GM18502 (cell line): ENCODE data around the gene SNAPC4.

Experiments used
- ATAC-seq: cut with Tn5 transposase; IDR thresholded peaks from one replicate; pipeline ENCODE4 v1.9.1; 2021; ENCODE audit warnings: mild to moderate bottlenecking; ENCODE audit not compliant: unreplicated experiment, poor library complexity

SNAPC4 gene

DNA sequence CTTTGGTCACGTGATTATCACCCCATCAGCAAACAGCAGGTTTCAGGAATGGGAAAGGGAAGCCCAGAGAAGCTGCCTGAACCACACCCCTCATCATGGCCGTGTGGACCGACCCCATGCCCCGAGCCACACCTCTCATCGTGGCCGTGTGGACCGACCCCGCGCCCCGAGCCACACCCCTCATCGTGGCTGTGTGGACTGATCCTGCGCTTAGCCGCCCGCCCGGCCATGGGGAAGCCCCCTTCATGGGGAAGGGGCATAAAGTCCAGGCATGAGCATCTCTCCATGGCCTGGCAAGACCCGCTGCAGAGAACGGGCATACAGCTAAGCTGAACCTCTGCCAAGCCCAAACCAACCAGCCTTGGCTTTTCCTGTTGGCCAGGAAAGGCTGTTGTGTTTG lies 6.4 kb downstream of the SNAPC4 start:
- ATAC-seq, result no peak

DNA sequence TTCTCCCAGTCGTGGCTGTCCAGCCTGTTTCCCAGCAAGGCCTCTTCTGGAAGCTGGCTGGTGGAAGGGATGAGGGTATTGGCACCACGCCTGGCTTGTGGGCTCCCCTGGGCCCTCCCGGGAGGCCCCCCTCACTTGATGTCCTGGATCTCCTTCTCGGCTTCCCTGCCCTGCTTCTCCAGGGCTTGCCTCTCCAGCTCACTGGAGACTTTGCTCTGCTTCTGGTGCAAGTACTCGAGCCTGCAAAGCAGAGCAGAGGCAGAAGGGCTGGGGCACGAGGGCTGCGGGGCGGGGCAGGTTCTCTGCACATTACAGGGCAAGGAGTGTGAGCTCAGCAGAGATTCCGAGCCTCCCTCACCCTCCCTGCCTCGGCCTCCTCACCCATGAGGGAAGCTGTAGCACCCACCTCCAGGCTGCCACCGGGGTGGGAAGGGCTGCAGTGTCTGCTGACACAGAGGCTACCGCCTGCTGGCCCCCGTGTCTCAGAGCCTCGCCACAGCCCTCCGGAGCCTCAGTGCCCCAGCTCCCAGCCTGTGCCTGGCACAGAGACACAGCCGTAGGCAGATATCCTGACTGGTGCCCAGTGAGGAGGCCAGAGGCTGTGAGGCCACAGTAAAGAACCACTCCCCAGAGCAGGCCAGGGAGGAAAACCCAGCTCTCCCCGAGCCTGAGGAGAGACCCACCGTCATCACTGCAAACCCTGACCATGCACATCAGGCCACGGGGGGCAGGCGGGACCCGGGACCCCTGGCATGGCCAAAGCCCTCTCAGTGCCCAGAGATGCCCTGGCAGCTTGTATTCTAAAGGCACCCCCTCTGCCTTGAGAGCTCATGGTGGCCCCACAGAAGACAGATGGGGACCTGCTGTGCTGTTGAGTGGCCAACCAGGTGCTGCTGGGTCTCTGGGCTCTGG lies 7.2 kb downstream of the SNAPC4 start:
- ATAC-seq, result no peak

GRCh38 chr9:136391737-136392537 lies 8.0 kb downstream of the SNAPC4 start:
- ATAC-seq, result no peak

DNA sequence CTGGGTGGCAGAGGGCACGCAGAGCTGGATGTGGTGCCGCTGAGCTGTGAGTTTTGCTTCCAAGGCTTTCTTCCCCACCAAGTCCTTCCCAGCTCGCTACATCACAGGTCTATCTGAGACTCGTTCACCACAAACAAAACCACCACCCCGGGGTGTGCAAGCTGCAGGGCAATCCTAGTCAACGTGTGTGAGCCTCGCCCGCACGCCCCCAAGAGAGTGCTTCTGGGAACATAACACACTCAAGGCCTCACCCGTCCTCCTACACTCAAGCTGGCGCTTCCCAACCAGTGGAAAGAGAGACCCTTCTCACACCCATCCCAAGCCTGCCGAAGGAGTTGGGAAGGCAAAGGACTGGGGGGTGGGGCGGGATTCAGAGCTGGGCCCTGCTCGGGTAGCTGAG lies 10.6 kb downstream of the SNAPC4 start:
- ATAC-seq, result no peak

- no peak for ATAC-seq
Measured at GRCh38 chr9:136387217-136387616, 12.8 kb downstream of the SNAPC4 start.

- no peak for ATAC-seq
Measured at GRCh38 chr9:136386018-136386417, 14.0 kb downstream of the SNAPC4 start.

- ATAC-seq, result no peak
Measured at GRCh38 chr9:136385015-136385414, 15.0 kb downstream of the SNAPC4 start.

GRCh38 chr9:136383436-136383835 lies 16.5 kb downstream of the SNAPC4 start:
- ATAC-seq, result no peak

- no peak for ATAC-seq
Measured at GRCh38 chr9:136381966-136382513, 17.9 kb downstream of the SNAPC4 start.

DNA sequence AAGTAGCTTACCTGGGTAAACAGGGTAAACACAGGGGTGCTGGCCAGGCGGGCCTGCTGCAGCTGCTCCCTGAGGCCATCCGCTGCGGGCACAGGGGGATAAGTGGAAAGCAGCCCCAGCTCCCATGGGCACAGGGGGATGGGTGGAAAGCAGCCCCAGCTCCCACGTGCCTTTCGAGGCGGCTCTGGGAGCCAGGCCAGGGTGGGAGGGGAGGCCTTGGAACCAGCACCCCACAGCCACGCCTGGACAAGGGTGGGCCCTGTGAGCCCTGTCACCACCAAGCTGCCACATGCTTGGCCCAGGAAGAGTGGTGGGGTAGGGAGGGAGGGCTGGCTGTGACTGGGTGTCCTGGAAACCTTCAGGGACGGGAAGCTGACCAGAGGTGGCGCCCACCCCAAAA lies 18.7 kb downstream of the SNAPC4 start:
- no peak for ATAC-seq

GRCh38 chr9:136380381-136380780 lies 19.6 kb downstream of the SNAPC4 start:
- ATAC-seq, result no peak

DNA sequence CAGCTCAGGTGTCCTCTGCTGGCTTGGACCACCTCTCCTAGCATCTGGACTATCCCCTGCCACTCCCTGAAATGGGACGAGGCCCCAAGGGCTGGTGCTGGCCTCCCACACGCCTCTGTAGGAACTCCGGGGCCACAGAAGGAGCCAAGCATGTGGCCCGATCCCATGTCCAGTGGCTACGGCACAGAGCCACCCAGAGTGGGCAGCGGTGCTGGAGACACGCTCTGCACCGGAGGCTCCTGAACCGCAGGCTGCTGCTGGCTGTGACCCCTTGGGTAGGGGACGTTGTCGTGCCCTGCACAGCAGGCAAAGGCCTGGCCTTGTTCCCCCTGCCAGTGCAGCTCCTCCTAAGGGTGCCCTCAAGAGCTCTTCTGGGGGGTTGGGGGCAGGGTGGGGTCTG lies 20.1 kb downstream of the SNAPC4 start:
- ATAC-seq, result no peak

- no peak for ATAC-seq
Measured at GRCh38 chr9:136379401-136379800, 20.6 kb downstream of the SNAPC4 start.

- no peak for ATAC-seq
Measured at GRCh38 chr9:136379003-136379287, 21.0 kb downstream of the SNAPC4 start.

- no peak for ATAC-seq
Measured at GRCh38 chr9:136378170-136379002, 21.6 kb downstream of the SNAPC4 start.

GRCh38 chr9:136377341-136378169 lies 22.4 kb downstream of the SNAPC4 start:
- no peak for ATAC-seq

- ATAC-seq, result no peak
Measured at GRCh38 chr9:136376457-136376856, 23.5 kb downstream of the SNAPC4 start.

- no peak for ATAC-seq
Measured at GRCh38 chr9:136375096-136375495, 24.9 kb downstream of the SNAPC4 start.

DNA sequence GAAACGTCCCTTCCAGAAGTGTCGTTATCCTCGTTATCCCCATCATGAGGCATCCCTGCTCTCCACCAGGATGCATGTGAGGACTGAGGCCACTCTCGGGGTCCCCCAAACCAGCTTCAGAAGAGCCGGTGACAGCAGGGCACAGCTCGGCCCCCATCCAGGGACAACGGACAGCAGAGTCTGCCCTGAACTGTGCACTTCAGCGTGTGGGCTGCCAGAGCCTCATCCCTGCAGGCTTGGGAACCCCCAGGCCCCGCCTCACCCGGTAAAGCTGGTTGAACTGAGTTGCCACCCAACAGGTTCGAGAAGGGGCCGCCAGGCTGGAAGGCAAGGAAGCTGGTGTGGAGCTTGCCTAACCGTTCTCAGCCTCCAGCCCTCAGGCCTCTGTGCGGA lies 25.8 kb downstream of the SNAPC4 start:
- ATAC-seq, result no peak
